C4-2B (cell line): Measurements from ENCODE around the gene NLRX1.
"Not testable (repeated sequence)": the region's sequence is repeated elsewhere in the genome, so short reads cannot be mapped to it uniquely, and the experiment has no call there.

Experiments
- CTCF ChIP-seq: fragments of 450-650 bp; conservative IDR thresholded peaks from 2 replicates; pipeline ENCODE4 v1.5.1; 2017; ENCODE audit warnings: mild to moderate bottlenecking
- ZFX ChIP-seq: fragments of 450-650 bp; IDR thresholded peaks from 2 replicates; pipeline ENCODE4 v1.6.1; 2017

- TF ChIP-seq CTCF, ZFX: not testable (repeated sequence)
Observed at GRCh38 chr11:119191265-119191664, 22.7 kb downstream of the NLRX1 start.
